ENCODE results near the gene C1orf216. TPM values are rescaled to one million over a fixed set of nuclear protein-coding genes. Genes with fewer than 3 reads are reported as not detected.
"Not testable (repeated sequence)": the region's sequence is repeated elsewhere in the genome, so short reads cannot be mapped to it uniquely, and the experiment has no call there.

C1orf216 gene
- total RNA-seq, 1 experiment from 2014 or later, result 13.9 TPM

- TF ChIP-seq CTCF (IDR thresholded peaks at IDR 0.05 in 2 of 3, conservative IDR thresholded peaks at IDR 0.05 in 1 of 3; ENCODE audit: borderline replicate concordance in 1 of 3, insufficient read depth in 1 of 3, low read depth in 2 of 3, low read length in 2 of 3) (no peak), ZFX (IDR thresholded peaks at IDR 0.05) (no peak), ZBTB33 (IDR thresholded peaks at IDR 0.05; ENCODE audit: extremely low read depth, insufficient replicate concordance, low read length) (no peak), JUND (IDR thresholded peaks at IDR 0.05) (no peak), CEBPB (IDR thresholded peaks at IDR 0.05; ENCODE audit: low read depth) (no peak), YY1 (IDR thresholded peaks at IDR 0.05; ENCODE audit: extremely low read depth, insufficient replicate concordance, low read depth, low read length) (no peak), SIN3A (IDR thresholded peaks at IDR 0.05; ENCODE audit: low read depth) (no peak), ZNF274 (IDR thresholded peaks at IDR 0.05; ENCODE audit: low read depth, low read length) (no peak), SP1 (IDR thresholded peaks at IDR 0.05; ENCODE audit: low read depth) (no peak), EGR1 (IDR thresholded peaks at IDR 0.05; ENCODE audit: low read depth) (no peak), RAD21 (IDR thresholded peaks at IDR 0.05; ENCODE audit: low read depth) (no peak)
These were observed 16.2 kb downstream of the C1orf216 start (continued) for GRCh38 chr1:35702508-35702907.

- H3K27ac ChIP-seq (ENCODE audit: low read depth, low read length); H3K9me2 ChIP-seq (ENCODE audit: insufficient read depth); POLR2A ChIA-PET; DNase-seq (ENCODE audit: low read depth, low spot score); H3K79me2 ChIP-seq (ENCODE audit: insufficient read depth, low read length); H3K9me3 ChIP-seq (ENCODE audit: control insufficient read depth in 1 of 2, insufficient read depth in 1 of 2, low read depth in 1 of 2, low read length in 2 of 2); RAD21 ChIA-PET (ENCODE audit: low non-redundant PET in 1 of 2, low total read pairs in 2 of 2, uncharacterized antibody in 2 of 2, unreplicated experiment in 2 of 2); H3K9ac ChIP-seq (ENCODE audit: low read length); H4K20me1 ChIP-seq (ENCODE audit: insufficient read depth); H3K36me3 ChIP-seq (ENCODE audit: control insufficient read depth in 1 of 2, insufficient read depth in 2 of 2, low read length in 2 of 2); BruUV-seq (replicated peaks); H2AFZ ChIP-seq (ENCODE audit: low read depth, low read length, poor library complexity, severe bottlenecking); H3K4me2 ChIP-seq (ENCODE audit: low read length); intact Hi-C loops (cut with micrococcal nuclease); H3K27me3 ChIP-seq (ENCODE audit: insufficient read depth, low read length); H3K4me3 ChIP-seq (replicated peaks in 1 of 2; ENCODE audit: low read depth in 1 of 2, low read length in 2 of 2); ATAC-seq; H3K4me1 ChIP-seq (ENCODE audit: control insufficient read depth in 1 of 2, insufficient read depth in 2 of 2, low read length in 2 of 2): not testable (repeated sequence)
- CTCF ChIA-PET, result interaction anchor here (2.4 kb wide), 1 partner anchor 16 kb away, joined by 9 read pairs; no protein-coding TSS in a partner anchor
These were observed 19.5 kb downstream of the C1orf216 start for GRCh38 chr1:35699152-35699551.
